ENCODE measurements around the gene DAB2.

- TF ChIP-seq POLR2A (IDR thresholded peaks at IDR 0.05) (no peak), CTCF (IDR thresholded peaks at IDR 0.05) (no peak), POLR2AphosphoS5 (IDR thresholded peaks at IDR 0.05) (no peak)
Observed at GRCh38 chr5:39349484-39349883, 75.3 kb downstream of the DAB2 start.

Data from breast epithelium (tissue), 3 donors.